Stimulated activated CD4-positive, alpha-beta T cell treated with anti-CD3 and anti-CD28 coated beads, Interleukin-15, amount 100 ng/mL, for 1 hour (primary cell): ENCODE data around the gene TRMT11.
"Not testable (repeated sequence)": the region's sequence is repeated elsewhere in the genome, so short reads cannot be mapped to it uniquely, and the experiment has no call there.

Source experiments
- DNase-seq, 2 donors: peaks; one replicate each; pipeline ENCODE4 v3.0.0-alpha.2; 2020; ENCODE audit warnings: low read depth in 1 of 2, low spot score in 1 of 2

The TRMT11 gene

DNA sequence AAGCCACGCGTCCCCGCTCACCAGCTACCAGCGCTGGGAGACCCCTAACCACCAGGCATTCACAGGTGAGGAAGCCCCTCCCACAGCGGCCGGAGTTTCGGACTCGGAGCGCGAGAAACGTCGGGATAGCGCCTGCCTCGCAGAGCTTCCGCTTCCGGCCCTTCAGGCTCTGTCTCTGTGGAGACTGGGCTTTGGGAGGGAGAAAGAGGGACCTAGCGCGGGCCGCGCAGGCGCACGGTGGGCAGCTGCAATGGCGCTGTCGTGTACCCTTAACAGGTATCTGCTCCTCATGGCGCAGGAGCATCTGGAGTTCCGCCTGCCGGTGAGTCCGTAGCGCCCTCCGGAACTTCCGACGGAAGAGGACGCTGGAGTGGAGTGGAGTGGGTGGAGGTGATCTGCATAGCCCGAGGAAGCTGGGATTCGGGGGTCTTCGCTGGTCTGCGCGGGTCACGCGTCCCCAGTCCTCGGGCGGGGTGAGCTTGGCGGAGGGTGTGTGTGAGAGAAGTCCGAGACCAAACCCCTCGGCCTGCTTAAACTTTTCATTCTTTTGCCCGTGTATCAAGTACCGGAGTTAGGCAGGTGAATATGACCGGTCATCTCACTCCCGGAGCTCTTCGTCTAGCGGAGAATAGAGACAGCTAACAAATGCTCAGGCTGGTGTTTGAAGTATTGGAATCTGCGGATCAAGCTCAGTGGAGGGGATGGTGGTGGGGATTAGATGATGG is at the start of gene TRMT11:
TSS of gene TRMT11 (plus strand) at position 240 of the 725 bp plus-strand sequence. CDS start at position 251, 11 bp downstream.
- DNase-seq = peak; percentile 57 to 70

DNA sequence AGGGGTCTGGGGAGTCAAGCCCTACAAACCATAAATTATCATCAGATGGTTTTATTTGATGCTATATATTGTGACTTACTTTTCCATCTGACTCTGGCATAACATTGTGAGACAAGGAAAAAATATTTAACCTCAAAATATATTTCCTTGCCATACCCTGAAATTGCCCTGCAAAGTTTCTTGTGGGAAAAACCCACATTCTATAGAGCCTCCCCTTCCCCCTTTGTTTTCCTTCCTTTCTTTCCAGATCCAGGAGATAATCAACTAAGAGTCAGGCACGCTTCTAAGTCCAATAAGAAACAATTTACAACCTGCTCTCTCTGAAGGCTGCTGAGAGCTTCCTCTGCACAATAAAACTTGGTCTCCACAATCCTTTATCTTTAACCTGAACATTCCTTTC is 47.3 kb upstream of the TRMT11 start:
- no peak for DNase-seq

DNA sequence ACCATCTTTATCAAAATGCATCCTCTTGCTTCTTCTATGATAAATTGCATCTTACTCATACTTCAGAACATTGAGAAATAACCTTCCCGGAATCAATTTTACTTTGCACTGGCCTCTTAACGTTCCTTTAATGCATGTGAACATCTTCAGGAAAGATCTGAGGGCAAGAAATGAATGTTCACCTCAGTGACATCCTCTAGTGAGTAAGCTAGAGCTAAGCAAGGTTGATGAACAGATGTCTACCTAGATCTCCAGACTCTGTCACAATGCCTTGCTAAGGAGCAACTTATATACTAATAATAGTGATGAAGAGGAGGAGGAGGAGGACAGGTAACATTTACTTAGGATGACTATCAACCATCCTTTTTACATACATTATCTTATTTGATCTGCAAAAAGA is 46.5 kb upstream of the TRMT11 start:
- no peak for DNase-seq

DNA sequence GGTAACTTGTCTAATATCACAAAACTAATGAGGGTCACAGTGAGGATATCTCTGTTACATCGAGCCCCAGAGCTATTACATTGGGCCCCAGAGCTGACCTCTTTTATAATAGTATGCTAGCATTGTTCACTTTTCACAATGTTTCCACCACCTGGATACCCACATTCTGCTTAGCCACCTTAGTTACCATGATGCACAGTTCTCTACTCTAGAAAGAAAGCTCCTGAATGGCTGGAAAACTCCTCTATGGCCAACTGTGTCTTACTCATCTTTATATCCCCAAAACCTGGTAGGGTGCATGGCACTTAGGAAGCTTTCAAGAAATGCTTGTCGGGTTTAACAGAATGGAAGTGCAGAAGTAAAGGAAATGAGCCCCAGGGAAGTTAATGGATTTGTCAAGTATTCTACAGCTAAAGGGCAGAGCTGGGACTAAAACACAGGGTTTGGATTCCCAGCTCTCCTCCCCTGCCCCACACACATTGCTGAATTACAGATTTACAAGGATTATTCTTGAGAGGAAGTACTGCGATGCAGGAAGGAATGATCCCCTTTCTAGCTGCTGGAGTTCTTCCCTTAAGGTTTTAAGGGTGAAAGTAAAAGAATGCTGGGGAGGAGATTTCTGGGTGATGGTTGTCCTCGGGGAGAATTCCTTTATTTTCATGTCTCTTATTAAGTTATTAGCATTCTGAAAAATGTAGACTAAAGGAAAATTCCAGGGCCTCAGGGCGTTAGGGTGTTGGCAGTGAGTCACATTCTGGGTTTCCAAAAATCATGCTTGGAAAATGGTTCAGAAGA is 45.9 kb upstream of the TRMT11 start:
- DNase-seq = no peak

- no peak for DNase-seq
These were observed 43.4 kb upstream of the TRMT11 start for GRCh38 chr6:125942672-125943527.

DNA sequence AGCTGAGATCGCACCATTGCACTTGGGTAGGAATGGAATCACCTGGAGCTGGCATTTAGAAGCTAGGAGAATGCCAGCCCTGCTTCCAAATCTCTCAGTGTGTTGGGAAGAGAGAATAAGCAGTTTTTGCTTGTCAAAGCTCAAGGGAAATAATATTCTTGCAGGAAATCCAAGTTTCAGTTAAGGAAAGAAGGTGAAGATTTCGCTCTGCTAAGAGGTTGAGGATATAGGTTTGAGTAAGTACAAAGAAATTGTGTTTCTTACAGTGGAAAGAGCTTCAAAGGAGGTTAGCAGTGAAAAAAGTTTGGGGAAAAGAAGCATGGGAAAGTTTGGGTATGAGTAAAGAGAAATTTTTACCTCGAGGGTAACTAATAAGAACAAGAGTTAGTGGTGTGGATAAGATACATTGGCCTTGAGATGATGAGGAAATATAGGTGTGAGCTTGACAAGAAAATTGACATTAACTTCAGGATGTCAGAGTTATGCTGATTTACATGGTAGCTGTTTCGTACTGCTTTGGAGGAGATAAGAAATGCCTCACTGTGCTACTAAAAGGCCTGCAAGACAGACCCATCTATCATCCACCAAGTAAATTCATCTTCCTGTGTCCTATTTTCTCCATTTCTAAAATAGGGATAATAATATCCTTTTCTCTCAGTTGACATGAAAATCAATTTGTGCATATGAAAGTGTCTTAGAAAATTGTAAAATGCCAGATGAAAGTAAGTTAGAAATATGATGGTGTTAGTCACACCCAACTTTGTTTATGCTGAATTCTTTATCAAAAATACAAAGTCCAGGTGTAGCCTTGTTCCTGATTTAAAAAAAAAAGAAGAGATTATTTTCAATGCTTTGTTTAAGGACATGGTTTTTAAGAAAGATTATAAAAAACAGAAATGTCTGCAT is 42.6 kb upstream of the TRMT11 start:
- no peak for DNase-seq

DNA sequence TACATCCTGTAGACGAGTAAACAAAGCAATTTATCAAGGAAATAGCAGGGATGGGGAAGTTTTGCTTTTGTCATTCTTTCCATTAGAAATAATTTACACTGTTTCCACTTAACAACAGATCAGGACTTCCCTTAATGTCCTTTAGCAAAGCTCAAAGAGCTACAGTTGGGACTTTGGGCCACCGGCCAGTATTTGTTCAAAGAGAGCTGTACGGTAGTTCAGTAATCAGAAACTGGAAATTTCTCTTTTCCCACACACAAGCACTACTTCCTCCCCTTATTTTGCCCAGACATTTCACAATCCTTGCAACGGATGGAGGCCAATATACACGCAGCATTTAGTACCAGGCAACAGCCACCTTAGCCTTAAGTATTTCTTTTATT is 41.9 kb upstream of the TRMT11 start:
- DNase-seq = no peak

- DNase-seq = no peak
These were observed 41.4 kb upstream of the TRMT11 start for GRCh38 chr6:125944896-125945295.

- no peak for DNase-seq
These were observed 40.8 kb upstream of the TRMT11 start for GRCh38 chr6:125945378-125946141.

GRCh38 chr6:125947615-125948014 is 38.7 kb upstream of the TRMT11 start:
- no peak for DNase-seq

DNA sequence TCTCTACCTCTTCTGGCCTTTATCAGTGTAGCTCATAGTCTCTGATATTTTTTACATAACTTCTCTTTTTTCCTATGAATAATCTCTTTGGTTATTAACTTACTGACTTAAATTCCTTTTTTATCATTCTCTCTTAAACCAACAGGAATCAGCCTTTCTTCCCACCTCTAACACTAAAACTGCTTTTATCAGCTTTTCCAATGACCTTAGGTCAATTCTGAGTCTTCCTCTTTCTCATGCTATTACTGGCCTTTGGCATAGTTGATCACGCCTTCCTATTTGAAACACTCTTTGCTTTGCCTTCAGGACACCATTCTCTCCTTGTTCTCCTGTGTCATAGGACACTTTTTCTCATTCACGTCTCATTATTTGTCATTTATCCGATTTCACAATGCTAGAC is 37.9 kb upstream of the TRMT11 start:
- no peak for DNase-seq

- no peak for DNase-seq
These were observed 37.3 kb upstream of the TRMT11 start for GRCh38 chr6:125949069-125949468.

- DNase-seq = no peak
These were observed 36.0 kb upstream of the TRMT11 start for GRCh38 chr6:125950293-125950692.

DNA sequence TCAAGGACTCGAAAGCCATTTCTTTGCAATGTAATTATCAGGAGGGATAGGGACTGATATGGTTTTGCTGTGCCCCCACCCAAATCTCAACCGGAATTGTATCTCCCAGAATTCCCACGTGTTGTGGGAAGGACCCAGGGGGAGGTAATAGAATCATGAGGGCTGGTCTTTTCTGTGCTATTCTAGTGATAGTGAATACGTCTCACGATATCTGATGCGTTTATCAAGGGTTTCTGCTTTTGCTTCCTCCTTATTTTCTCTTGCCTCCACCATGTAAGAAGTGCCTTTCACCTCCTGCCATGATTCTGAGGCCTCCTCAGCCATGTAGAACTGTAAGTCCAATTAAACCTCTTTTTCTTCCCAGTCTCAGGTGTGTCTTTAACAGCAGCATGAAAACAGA is 35.6 kb upstream of the TRMT11 start:
- DNase-seq = not testable (repeated sequence)

- DNase-seq = no peak
These were observed 35.0 kb upstream of the TRMT11 start for GRCh38 chr6:125951323-125951722.

- no peak for DNase-seq
These were observed 33.4 kb upstream of the TRMT11 start for GRCh38 chr6:125952764-125953501.

GRCh38 chr6:125953502-125953875 is 32.9 kb upstream of the TRMT11 start:
- no peak for DNase-seq

GRCh38 chr6:125954735-125955339 is 31.5 kb upstream of the TRMT11 start:
- DNase-seq = no peak

DNA sequence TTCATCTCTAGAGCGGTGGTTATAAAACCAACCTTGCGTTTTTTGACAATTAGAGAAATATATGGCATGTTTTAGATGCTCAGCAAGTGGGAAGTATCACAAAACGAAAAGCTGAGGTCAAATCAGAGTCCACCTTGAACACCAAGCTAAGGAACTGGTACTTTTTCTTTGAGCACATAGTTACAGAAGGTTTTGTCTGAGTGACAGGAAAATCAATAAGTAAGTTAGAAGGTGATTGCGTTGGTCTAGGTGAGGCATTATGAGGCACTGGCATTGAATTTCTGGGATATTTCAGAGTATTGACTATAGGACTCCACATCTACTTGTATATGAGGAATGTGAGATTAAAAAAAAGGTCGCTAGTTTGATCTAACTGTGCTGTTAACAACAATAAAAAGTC is 30.4 kb upstream of the TRMT11 start:
- DNase-seq = no peak
